ENCODE measurements around the gene PEAK1. TPM values are rescaled to one million over a fixed set of nuclear protein-coding genes. Genes with fewer than 3 reads are reported as not detected.
"Not testable (repeated sequence)": the region's sequence is repeated elsewhere in the genome, so short reads cannot be mapped to it uniquely, and the experiment has no call there.

The PEAK1 gene
- total and polyA plus RNA-seq, 3 donors from 2014 or later: 33.2 to 130 (median 107) TPM

DNA sequence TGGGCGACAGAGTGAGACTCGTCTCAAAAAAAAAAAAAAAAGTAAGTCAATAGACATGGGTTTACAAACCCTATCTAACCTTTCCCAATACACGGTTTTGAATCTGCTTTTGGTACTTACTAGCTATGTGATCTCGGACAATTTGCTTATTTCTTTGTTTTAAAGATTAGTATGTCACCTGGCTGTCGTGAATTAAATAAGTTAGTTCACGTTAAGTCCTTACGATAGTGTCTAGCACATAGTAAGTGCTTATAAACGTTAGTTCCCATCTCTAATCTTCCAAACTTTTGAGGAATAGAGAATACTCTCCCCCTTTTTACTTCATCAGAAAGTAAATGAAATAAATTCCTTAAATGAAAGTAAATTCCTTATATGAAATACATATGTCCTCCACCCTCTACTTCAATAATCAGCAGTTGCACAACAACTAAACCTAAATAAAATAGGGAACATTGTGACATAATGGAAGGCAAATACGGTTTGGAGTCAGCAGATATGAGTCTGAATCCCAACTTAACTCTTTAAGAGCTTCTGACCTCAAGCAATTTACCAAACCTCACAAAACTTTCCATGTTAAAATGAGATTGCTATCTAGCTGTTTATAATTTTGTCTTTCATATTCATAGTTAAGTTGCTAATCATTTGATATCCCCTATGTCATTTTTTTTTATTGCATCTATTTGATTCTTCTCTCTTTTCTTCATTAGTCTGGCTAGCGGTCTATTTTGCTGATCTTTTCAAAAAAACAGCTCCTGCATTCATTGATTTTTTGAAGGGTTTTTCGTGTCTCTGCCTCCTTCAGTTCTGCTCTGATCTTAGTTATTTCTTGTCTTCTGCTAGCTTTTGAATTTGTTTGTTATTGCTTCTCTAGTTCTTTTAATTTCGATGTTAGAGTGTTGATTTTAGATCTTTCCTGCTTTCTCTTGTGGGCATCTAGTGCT, 134.6 kb downstream of the PEAK1 start:
- TF ChIP-seq, protein P1, sequence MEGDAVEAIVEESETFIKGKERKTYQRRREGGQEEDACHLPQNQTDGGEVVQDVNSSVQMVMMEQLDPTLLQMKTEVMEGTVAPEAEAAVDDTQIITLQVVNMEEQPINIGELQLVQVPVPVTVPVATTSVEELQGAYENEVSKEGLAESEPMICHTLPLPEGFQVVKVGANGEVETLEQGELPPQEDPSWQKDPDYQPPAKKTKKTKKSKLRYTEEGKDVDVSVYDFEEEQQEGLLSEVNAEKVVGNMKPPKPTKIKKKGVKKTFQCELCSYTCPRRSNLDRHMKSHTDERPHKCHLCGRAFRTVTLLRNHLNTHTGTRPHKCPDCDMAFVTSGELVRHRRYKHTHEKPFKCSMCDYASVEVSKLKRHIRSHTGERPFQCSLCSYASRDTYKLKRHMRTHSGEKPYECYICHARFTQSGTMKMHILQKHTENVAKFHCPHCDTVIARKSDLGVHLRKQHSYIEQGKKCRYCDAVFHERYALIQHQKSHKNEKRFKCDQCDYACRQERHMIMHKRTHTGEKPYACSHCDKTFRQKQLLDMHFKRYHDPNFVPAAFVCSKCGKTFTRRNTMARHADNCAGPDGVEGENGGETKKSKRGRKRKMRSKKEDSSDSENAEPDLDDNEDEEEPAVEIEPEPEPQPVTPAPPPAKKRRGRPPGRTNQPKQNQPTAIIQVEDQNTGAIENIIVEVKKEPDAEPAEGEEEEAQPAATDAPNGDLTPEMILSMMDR (IDR thresholded peaks at IDR 0.05): no peak
- Histone ChIP-seq H3K27ac (no peak overlapping the region), H3K4me1 (no peaks in the 10 kb centered on the region), H3K27me3 (no peaks in the 10 kb centered on the region), H3K36me3 (ENCODE audit: low read depth, missing control alignments) (no peaks in the 10 kb centered on the region), H3K4me3 (no peak overlapping the region), H3K9me3 (no peaks in the 10 kb centered on the region)
- no peak for DNase-seq
- WGBS, 2 donors: 87 to 94% methylated on average over 12 of the region's 12 CpGs
- intact Hi-C loops (cut with DNase I; ENCODE audit: low total_unique reads): no loop called here

DNA sequence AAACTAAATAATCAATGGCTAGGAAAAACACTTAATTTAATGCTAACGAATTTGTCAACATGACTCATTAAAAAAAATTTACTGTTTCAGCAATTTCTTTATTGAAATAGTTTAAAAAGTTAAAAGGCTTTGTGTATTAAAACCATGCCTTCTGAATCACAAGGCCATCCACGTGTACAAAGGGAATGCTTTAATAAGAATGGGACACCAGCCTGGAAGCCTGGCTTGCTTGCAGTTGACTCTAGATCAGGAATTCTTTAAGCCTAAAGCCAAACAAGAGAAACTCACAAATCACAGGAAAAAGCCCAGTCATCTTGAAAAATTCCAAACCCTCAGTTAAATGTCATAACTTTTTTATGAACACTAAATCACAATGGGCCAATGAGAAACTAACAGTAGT, 137.6 kb downstream of the PEAK1 start:
- Histone ChIP-seq H3K27ac (peak overlapping the region in 1 of 2 donors; percentile 37), H3K36me3 (ENCODE audit: low read depth, missing control alignments) (no peaks in the 10 kb centered on the region), H3K9me3 (no peaks in the 10 kb centered on the region), H3K4me3 (no peak overlapping the region), H3K27me3 (no peaks in the 10 kb centered on the region), H3K4me1 (no peaks in the 10 kb centered on the region)
- WGBS, 2 donors: 34 to 57% methylated on average over 2 of the region's 2 CpGs
- TF ChIP-seq POLR2A (IDR thresholded peaks at IDR 0.05): no peak
- TF ChIP-seq, protein P1 (IDR thresholded peaks at IDR 0.05): no peak
- intact Hi-C loops (cut with DNase I; ENCODE audit: low total_unique reads): no loop called here
- DNase-seq: peak; percentile 63

DNA sequence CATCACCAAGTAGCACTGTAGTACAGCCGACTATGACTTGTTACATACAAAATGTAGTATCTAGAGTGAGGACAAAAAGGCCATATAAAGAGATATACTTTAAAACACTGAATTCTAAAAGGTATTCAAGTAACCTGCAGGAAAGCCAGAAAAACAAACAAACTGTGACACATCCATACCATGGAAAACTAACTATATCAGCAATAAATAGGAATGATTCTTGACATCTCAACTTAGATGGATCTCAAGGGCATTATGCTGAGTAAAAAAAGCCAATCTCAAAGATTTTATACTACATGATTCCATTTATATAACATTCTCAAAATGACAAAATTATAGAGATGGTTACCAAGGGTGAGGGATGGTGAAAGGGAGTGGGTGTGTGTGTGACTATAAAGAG, 143.0 kb downstream of the PEAK1 start:
- no peaks in the 10 kb centered on the region for H3K36me3 ChIP-seq (ENCODE audit: low read depth, missing control alignments)
- no peaks in the 10 kb centered on the region for H3K4me1 ChIP-seq
- H3K9me3 ChIP-seq: no peaks in the 10 kb centered on the region
- no peak overlapping the region for H3K27ac ChIP-seq
- intact Hi-C loops (cut with DNase I; ENCODE audit: low total_unique reads): no loop called here
- no peak overlapping the region for H3K4me3 ChIP-seq
- no peak for DNase-seq
- TF ChIP-seq, protein P1 (IDR thresholded peaks at IDR 0.05): no peak
- TF ChIP-seq POLR2A (IDR thresholded peaks at IDR 0.05): no peak
- H3K27me3 ChIP-seq: no peaks in the 10 kb centered on the region
- 56 to 67% methylated on average over 1 of the region's 1 CpG for WGBS, 2 donors

DNA sequence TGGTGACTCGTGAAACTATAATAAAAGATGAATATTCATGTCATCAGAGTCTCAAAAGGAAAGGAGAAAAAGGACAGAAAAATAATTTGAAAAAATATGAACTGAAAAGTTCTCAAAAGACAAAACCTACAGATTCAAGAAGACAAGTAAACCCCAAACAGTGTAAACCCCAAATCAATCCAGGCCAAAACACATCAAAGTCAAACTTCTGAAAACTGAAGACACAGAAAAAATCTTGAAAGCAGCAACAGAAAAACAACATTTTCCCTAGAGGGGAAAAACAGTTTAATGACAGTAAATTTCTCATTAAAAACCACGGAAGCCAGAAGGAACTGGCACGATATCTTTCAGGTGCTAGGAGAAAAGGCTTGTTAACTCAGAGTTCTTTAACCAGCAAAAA, 143.8 kb downstream of the PEAK1 start:
- TF ChIP-seq POLR2A (IDR thresholded peaks at IDR 0.05): no peak
- TF ChIP-seq, protein P1 (IDR thresholded peaks at IDR 0.05): no peak
- WGBS, 2 donors: 76 to 84% methylated on average over 3 of the region's 3 CpGs
- no peak overlapping the region for H3K27ac ChIP-seq
- H3K27me3 ChIP-seq: no peaks in the 10 kb centered on the region
- no peaks in the 10 kb centered on the region for H3K4me1 ChIP-seq
- intact Hi-C loops (cut with DNase I; ENCODE audit: low total_unique reads): no loop called here
- H3K4me3 ChIP-seq: no peak overlapping the region
- no peak for DNase-seq
- no peaks in the 10 kb centered on the region for H3K9me3 ChIP-seq
- no peaks in the 10 kb centered on the region for H3K36me3 ChIP-seq (ENCODE audit: low read depth, missing control alignments)

- H3K9me3 ChIP-seq; H3K4me1 ChIP-seq; H3K27ac ChIP-seq; DNase-seq; intact Hi-C loops (cut with DNase I; ENCODE audit: low total_unique reads); H3K4me3 ChIP-seq; H3K36me3 ChIP-seq (ENCODE audit: low read depth, missing control alignments); H3K27me3 ChIP-seq: not testable (repeated sequence)
Observed at GRCh38 chr15:77273136-77273535, 146.8 kb downstream of the PEAK1 start.
